ENCODE data around the gene BCR.

The BCR gene

GRCh38 chr22:23219317-23219716, 39.0 kb downstream of the BCR start:
- H3K4me3 ChIP-seq (ENCODE audit: control insufficient read depth, low read depth, low read length), result no peak overlapping the region
- no peak for DNase-seq (ENCODE audit: low read depth)
- no peak for TF ChIP-seq CTCF (IDR thresholded peaks at IDR 0.05; ENCODE audit: control insufficient read depth, insufficient read depth, low read depth, low read length, missing control alignments)

GRCh38 chr22:23219822-23220484, 39.6 kb downstream of the BCR start:
- no peak for TF ChIP-seq CTCF (IDR thresholded peaks at IDR 0.05; ENCODE audit: control insufficient read depth, insufficient read depth, low read depth, low read length, missing control alignments)
- H3K4me3 ChIP-seq (ENCODE audit: control insufficient read depth, low read depth, low read length), result no peak overlapping the region
- DNase-seq (ENCODE audit: low read depth), result no peak

- no peak overlapping the region for H3K4me3 ChIP-seq (ENCODE audit: control insufficient read depth, low read depth, low read length)
- no peak for TF ChIP-seq CTCF (IDR thresholded peaks at IDR 0.05; ENCODE audit: control insufficient read depth, insufficient read depth, low read depth, low read length, missing control alignments)
- DNase-seq (ENCODE audit: low read depth), result no peak
Observed at GRCh38 chr22:23220485-23221350, 40.4 kb downstream of the BCR start.

- DNase-seq (ENCODE audit: low read depth), result no peak
- H3K4me3 ChIP-seq (ENCODE audit: control insufficient read depth, low read depth, low read length), result no peak overlapping the region
- no peak for TF ChIP-seq CTCF (IDR thresholded peaks at IDR 0.05; ENCODE audit: control insufficient read depth, insufficient read depth, low read depth, low read length, missing control alignments)
Observed at GRCh38 chr22:23221351-23221804, 41.1 kb downstream of the BCR start.

GRCh38 chr22:23222033-23222792, 41.9 kb downstream of the BCR start:
- no peak overlapping the region for H3K4me3 ChIP-seq (ENCODE audit: control insufficient read depth, low read depth, low read length)
- DNase-seq (ENCODE audit: low read depth), result no peak
- no peak for TF ChIP-seq CTCF (IDR thresholded peaks at IDR 0.05; ENCODE audit: control insufficient read depth, insufficient read depth, low read depth, low read length, missing control alignments)

- no peak for TF ChIP-seq CTCF (IDR thresholded peaks at IDR 0.05; ENCODE audit: control insufficient read depth, insufficient read depth, low read depth, low read length, missing control alignments)
- DNase-seq (ENCODE audit: low read depth), result no peak
- no peak overlapping the region for H3K4me3 ChIP-seq (ENCODE audit: control insufficient read depth, low read depth, low read length)
Observed at GRCh38 chr22:23222793-23223568, 42.7 kb downstream of the BCR start.

Data from AG09309 (cell line).